GM23248 (cell line): ENCODE results near the gene SLC22A12.

ENCODE experiments used
- EZH2 ChIP-seq: fragments of 200-600 bp; sonication (generic); IDR thresholded peaks from 2 replicates; pipeline ENCODE4 v1.6.1; 2018; ENCODE audit warnings: antibody characterized with exemption, mild to moderate bottlenecking; ENCODE audit not compliant: insufficient read depth, poor library complexity, severe bottlenecking
- EZH2phosphoT487 ChIP-seq: fragments of 200-600 bp; sonication (generic); IDR thresholded peaks from 2 replicates; pipeline ENCODE4 v1.6.1; 2018; ENCODE audit warnings: antibody characterized with exemption, moderate library complexity, mild to moderate bottlenecking, low read depth; ENCODE audit not compliant: insufficient read depth

GRCh38 chr11:64544616-64545296, 46.3 kb upstream of the SLC22A12 start:
- TF ChIP-seq EZH2 (no peak), EZH2phosphoT487 (no peak)
